Adrenal gland (tissue), 5 donors: Measurements from ENCODE around the gene HOXC6.

Experiments used
- CTCF ChIP-seq, 6 experiments: fragments of 450-650 bp in 4 of 6; fragments of 200-600 bp in 2 of 6; sonication (generic) in 1 of 6; IDR thresholded peaks; 1 replicate in 5 of 6; 2 replicates in 1 of 6; pipeline versions ENCODE4 v1.5.1 to v1.8.0; 2016 to 2021; ENCODE audit warnings: antibody characterized with exemption in 6 of 6, mild to moderate bottlenecking in 2 of 6, moderate library complexity in 1 of 6
- POLR2A ChIP-seq, 2 donors: fragments of 450-650 bp; IDR thresholded peaks; one replicate each; pipeline ENCODE4 v1.6.1; 2017; ENCODE audit warnings: antibody characterized with exemption in 2 of 2, mild to moderate bottlenecking in 2 of 2, moderate library complexity in 1 of 2
- donor health status: DM: no; HTN: no; CAD: no.

DNA sequence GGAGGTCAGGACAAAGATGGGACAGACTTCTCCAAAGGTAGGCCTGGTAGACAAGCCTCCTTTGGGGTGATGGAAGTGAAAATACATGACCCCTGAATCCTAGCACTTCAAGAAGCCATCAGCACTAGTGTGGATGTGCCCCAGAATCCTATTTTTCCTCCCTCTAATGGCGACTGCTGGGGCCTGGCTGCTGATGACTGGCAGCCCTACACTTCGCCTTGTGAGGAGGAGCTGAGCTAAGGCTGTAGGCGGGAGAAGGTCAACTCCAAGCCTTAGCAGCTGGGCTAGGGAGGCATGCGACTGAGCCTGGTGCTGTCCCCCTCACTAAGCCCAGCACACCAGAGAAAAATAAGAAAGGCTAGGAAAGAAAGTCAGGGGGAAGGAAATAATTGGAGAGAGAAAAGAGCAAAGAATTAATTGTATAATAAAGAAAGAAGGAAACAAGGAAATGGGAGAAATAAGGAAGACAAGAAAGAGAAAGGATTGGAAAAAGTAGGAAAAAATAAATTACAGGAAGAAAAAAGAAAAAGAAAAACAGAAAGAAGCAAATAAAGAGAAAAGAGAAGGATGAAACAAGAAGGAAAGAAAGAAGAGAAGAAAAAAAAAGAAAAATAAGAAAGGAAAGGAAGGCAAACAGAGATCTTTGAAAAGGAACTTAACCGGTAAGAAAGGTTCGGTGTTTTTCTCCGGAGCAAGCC, 48.0 kb upstream of the HOXC6 start:
- TF ChIP-seq CTCF (IDR thresholded peaks at IDR 0.05) = no peak
- TF ChIP-seq POLR2A (IDR thresholded peaks at IDR 0.05) = no peak
